Measurements from ENCODE around the gene S100PBP. TPM values are rescaled to one million over a fixed set of nuclear protein-coding genes. Genes with fewer than 3 reads are reported as not detected.

Gene S100PBP
- total RNA-seq, 4 donors from 2014 or later = 11.0 to 32.1 (median 18.2) TPM

- no peak for TF ChIP-seq CTCF (IDR thresholded peaks at IDR 0.05)
- no peak for TF ChIP-seq POLR2A (IDR thresholded peaks at IDR 0.05)
- intact Hi-C loops (cut with DNase I; ENCODE audit: low total_unique reads) = no loop called here
- DNase-seq (ENCODE audit: low spot score in 2 of 2) = no peak
- WGBS, 2 donors = 64 to 73% methylated on average over 5 to 6 of the region's 8 CpGs
- no peak overlapping the region for H3K4me3 ChIP-seq (ENCODE audit: low read depth, poor library complexity, severe bottlenecking)
Observed at GRCh38 chr1:32894019-32894600, 76.7 kb downstream of the S100PBP start.

- no peak for DNase-seq (ENCODE audit: low spot score in 2 of 2)
- no peak overlapping the region for H3K4me3 ChIP-seq (ENCODE audit: low read depth, poor library complexity, severe bottlenecking)
- intact Hi-C loops (cut with DNase I; ENCODE audit: low total_unique reads) = no loop called here
- no peak for TF ChIP-seq POLR2A (IDR thresholded peaks at IDR 0.05)
- TF ChIP-seq CTCF (IDR thresholded peaks at IDR 0.05) = no peak
- WGBS, 2 donors = 87 to 94% methylated on average over 5 to 6 of the region's 6 CpGs
Observed at GRCh38 chr1:32894681-32895080, 77.2 kb downstream of the S100PBP start.

- WGBS, 2 donors = 93 to 94% methylated on average over 25 to 26 of the region's 26 CpGs
- H3K4me3 ChIP-seq (ENCODE audit: low read depth, poor library complexity, severe bottlenecking) = no peak overlapping the region
- intact Hi-C loops (cut with DNase I; ENCODE audit: low total_unique reads) = no loop called here
- TF ChIP-seq POLR2A (IDR thresholded peaks at IDR 0.05) = no peak
- no peak for TF ChIP-seq CTCF (IDR thresholded peaks at IDR 0.05)
- DNase-seq (ENCODE audit: low spot score in 2 of 2) = no peak
Observed at GRCh38 chr1:32895325-32896215, 78.1 kb downstream of the S100PBP start.

GRCh38 chr1:32896451-32896850, 79.0 kb downstream of the S100PBP start:
- intact Hi-C loops (cut with DNase I; ENCODE audit: low total_unique reads) = no loop called here
- 52 to 75% methylated on average over 5 of the region's 5 CpGs for WGBS, 2 donors
- no peak for TF ChIP-seq POLR2A (IDR thresholded peaks at IDR 0.05)
- no peak for TF ChIP-seq CTCF (IDR thresholded peaks at IDR 0.05)
- H3K4me3 ChIP-seq (ENCODE audit: low read depth, poor library complexity, severe bottlenecking) = no peak overlapping the region
- DNase-seq (ENCODE audit: low spot score in 2 of 2) = no peak

GRCh38 chr1:32897082-32898049, 79.9 kb downstream of the S100PBP start:
- 68 to 72% methylated on average over 11 of the region's 11 CpGs for WGBS, 2 donors
- DNase-seq (ENCODE audit: low spot score in 2 of 2) = no peak
- intact Hi-C loops (cut with DNase I; ENCODE audit: low total_unique reads) = no loop called here
- TF ChIP-seq POLR2A (IDR thresholded peaks at IDR 0.05) = no peak
- TF ChIP-seq CTCF (IDR thresholded peaks at IDR 0.05) = no peak
- H3K4me3 ChIP-seq (ENCODE audit: low read depth, poor library complexity, severe bottlenecking) = no peak overlapping the region
